NCI-H2107 treated with DMSO at 0.1 percent for 48 hours (cell line): ENCODE data around the gene TM4SF5.
"Not testable (repeated sequence)": the region's sequence is repeated elsewhere in the genome, so short reads cannot be mapped to it uniquely, and the experiment has no call there.

Experiments
- DNase-seq: peaks from one replicate; lab custom pipeline; 2025; ENCODE audit not compliant: unreplicated experiment; lab: John Stamatoyannopoulos, UW

The TM4SF5 gene

GRCh38 chr17:4823373-4824089, 51.8 kb downstream of the TM4SF5 start:
- no peak for DNase-seq

- no peak for DNase-seq
Measured at GRCh38 chr17:4827399-4827798, 55.7 kb downstream of the TM4SF5 start.

GRCh38 chr17:4832829-4833177, 61.1 kb downstream of the TM4SF5 start:
- not testable (repeated sequence) for DNase-seq
